ENCODE results near the gene NPDC1.

NPDC1 gene

DNA sequence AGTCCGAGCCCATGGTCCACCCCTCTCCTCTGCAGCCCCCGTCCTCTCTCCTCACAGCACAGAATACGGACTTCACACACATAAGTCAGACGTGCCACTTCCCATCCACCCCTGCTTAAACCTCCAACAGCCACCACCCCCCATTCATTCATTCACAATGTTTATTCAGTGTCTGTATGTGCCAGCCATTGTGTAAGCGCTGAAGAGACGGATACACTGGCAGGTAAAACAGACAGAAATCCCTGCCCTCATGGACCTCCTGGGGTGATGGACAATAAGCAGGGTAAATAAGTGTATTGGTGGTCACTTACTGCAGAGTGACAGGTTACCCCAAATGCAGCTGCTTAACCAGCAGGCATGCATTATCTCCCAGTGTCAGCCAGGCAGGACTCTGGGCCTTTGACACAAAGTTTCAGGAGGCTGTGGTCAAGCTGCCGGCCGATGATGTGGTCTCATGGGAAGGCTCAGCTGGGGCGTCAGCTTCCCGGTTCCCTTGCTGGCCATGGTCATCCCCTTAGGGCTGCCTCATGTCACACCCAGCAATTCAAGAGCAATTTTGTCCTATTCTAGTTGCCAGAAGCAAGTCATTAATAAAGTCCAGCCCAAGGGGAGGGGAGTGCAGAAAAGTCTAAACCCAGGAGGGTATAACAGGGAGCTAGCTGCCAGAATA, 55.6 kb downstream of the NPDC1 start:
- DNase-seq: no peak

Data from stimulated activated CD4-positive, alpha-beta T cell treated with anti-CD3 and anti-CD28 coated beads, Interleukin-4, amount 100 ng/mL, for 24 hours (primary cell).